Measurements from ENCODE around the gene FUBP3. TPM values are rescaled to one million over a fixed set of nuclear protein-coding genes. Genes with fewer than 3 reads are reported as not detected.

Gene FUBP3
- polyA plus RNA-seq, 2 of the 4 experiments (the other 2 are of a cell fraction), result 43.5 to 67.7 TPM

DNA sequence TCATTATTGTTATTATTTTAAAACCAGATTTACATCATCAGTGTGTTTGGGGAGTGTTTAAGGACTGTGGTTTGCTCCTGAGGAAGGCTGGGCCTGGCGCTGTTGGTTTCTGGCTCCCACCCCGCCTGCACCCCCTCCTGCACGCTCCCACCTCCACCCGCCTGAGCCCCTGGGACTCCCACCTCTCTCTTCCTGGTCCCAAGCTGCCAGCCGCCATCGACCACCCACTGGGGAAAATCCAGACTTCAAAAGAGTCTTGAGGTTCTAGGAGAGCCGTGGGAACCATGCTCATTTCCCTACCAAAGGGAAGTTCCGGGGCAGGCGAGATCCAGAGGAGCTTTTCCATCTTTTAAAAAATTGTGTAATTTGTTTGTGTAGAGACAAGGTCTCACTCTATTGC, 35.0 kb upstream of the FUBP3 start:
- CTCF ChIA-PET, result interaction anchor here (0.6 to 1.4 kb wide), 4 partner anchors 18 to 163 kb away, joined by 3 to 4 read pairs (median 3); no protein-coding TSS in a partner anchor
- ATAC-seq, result no peak
- Histone ChIP-seq H3K4me3 (no peak overlapping the region), H3K4me2 (no peak overlapping the region), H3K27ac (no peak overlapping the region), H3K4me1 (peaks cover 11% of the 10 kb centered on the region), H3K9me3 (no peaks in the 10 kb centered on the region)
- POLR2A ChIA-PET, result no interaction called here
- DNase-seq (ENCODE audit: low read depth in 1 of 2, low spot score in 1 of 2), result no peak
- TF ChIP-seq FOSB (CRISPR knock-in tag; IDR thresholded peaks at IDR 0.05) (no peak), FOSL2 (IDR thresholded peaks at IDR 0.05) (no peak), FOSL2 (CRISPR knock-in tag; IDR thresholded peaks at IDR 0.05) (no peak), BCL3 (IDR thresholded peaks at IDR 0.05) (no peak), HES2 (IDR thresholded peaks at IDR 0.05) (no peak), TP53 (CRISPR knock-in tag; IDR thresholded peaks at IDR 0.05) (no peak), E2F6 (IDR thresholded peaks at IDR 0.05; ENCODE audit: borderline replicate concordance, low read depth) (no peak), CBX2 (IDR thresholded peaks at IDR 0.05; ENCODE audit: borderline replicate concordance, low read depth) (no peak), KDM1A (IDR thresholded peaks at IDR 0.05; ENCODE audit: low read depth) (no peak), RARB (CRISPR knock-in tag; IDR thresholded peaks at IDR 0.05) (no peak), USF2 (IDR thresholded peaks at IDR 0.05) (no peak), POLR2AphosphoS2 (conservative IDR thresholded peaks at IDR 0.05; ENCODE audit: low read length) (no peak), RAD21 (conservative IDR thresholded peaks at IDR 0.05 in 1 of 2, IDR thresholded peaks at IDR 0.05 in 1 of 2) (no peak), HOXA7 (CRISPR knock-in tag; IDR thresholded peaks at IDR 0.05) (no peak), KDM5A (IDR thresholded peaks at IDR 0.05) (no peak), BHLHE40 (IDR thresholded peaks at IDR 0.05; ENCODE audit: low read depth, low read length) (no peak), HEYL (CRISPR knock-in tag; IDR thresholded peaks at IDR 0.05) (no peak)
- TF ChIP-seq, protein P1, sequence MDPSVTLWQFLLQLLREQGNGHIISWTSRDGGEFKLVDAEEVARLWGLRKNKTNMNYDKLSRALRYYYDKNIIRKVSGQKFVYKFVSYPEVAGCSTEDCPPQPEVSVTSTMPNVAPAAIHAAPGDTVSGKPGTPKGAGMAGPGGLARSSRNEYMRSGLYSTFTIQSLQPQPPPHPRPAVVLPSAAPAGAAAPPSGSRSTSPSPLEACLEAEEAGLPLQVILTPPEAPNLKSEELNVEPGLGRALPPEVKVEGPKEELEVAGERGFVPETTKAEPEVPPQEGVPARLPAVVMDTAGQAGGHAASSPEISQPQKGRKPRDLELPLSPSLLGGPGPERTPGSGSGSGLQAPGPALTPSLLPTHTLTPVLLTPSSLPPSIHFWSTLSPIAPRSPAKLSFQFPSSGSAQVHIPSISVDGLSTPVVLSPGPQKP (IDR thresholded peaks at IDR 0.05; ENCODE audit: low read depth, low read length), result no peak
- TF ChIP-seq, protein P2, sequence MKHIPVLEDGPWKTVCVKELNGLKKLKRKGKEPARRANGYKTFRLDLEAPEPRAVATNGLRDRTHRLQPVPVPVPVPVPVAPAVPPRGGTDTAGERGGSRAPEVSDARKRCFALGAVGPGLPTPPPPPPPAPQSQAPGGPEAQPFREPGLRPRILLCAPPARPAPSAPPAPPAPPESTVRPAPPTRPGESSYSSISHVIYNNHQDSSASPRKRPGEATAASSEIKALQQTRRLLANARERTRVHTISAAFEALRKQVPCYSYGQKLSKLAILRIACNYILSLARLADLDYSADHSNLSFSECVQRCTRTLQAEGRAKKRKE (CRISPR knock-in tag; IDR thresholded peaks at IDR 0.05; ENCODE audit: low read depth), result no peak
- TF ChIP-seq, protein P3, sequence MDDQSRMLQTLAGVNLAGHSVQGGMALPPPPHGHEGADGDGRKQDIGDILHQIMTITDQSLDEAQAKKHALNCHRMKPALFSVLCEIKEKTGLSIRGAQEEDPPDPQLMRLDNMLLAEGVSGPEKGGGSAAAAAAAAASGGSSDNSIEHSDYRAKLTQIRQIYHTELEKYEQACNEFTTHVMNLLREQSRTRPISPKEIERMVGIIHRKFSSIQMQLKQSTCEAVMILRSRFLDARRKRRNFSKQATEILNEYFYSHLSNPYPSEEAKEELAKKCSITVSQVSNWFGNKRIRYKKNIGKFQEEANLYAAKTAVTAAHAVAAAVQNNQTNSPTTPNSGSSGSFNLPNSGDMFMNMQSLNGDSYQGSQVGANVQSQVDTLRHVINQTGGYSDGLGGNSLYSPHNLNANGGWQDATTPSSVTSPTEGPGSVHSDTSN (IDR thresholded peaks at IDR 0.05), result no peak
- TF ChIP-seq, protein P4, sequence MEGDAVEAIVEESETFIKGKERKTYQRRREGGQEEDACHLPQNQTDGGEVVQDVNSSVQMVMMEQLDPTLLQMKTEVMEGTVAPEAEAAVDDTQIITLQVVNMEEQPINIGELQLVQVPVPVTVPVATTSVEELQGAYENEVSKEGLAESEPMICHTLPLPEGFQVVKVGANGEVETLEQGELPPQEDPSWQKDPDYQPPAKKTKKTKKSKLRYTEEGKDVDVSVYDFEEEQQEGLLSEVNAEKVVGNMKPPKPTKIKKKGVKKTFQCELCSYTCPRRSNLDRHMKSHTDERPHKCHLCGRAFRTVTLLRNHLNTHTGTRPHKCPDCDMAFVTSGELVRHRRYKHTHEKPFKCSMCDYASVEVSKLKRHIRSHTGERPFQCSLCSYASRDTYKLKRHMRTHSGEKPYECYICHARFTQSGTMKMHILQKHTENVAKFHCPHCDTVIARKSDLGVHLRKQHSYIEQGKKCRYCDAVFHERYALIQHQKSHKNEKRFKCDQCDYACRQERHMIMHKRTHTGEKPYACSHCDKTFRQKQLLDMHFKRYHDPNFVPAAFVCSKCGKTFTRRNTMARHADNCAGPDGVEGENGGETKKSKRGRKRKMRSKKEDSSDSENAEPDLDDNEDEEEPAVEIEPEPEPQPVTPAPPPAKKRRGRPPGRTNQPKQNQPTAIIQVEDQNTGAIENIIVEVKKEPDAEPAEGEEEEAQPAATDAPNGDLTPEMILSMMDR (IDR thresholded peaks at IDR 0.05), result no peak
- WGBS (ENCODE audit: missing lambda C conversion rate), result 64% methylated on average over 6 of the region's 9 CpGs
- no peak for FAIRE-seq

Measured in A549 (cell line).